Fibroblast of lung (primary cell): ENCODE results near the gene CTNNA2. TPM values are rescaled to one million over a fixed set of nuclear protein-coding genes. Genes with fewer than 3 reads are reported as not detected.
A peak's percentile ranks its signal among the peaks of the same experiment; 100 is the strongest.

Experiments
- DNase-seq, 2 donors: peaks; one replicate each; pipeline versions ENCODE4 v3.0.0 to v3.0.0-alpha.2; 2010; ENCODE audit warnings: low read depth in 2 of 2
- H2AFZ ChIP-seq: 2 replicates; pipeline ENCODE4 v1.5.1; 2012; ENCODE audit warnings: low read length, control low read depth, inconsistent platforms
- H3K27ac ChIP-seq: 2 replicates; pipeline ENCODE4 v1.5.1; 2011; ENCODE audit warnings: low read length, control low read depth; ENCODE audit not compliant: insufficient read depth
- H3K27me3 ChIP-seq: 2 replicates; pipeline ENCODE4 v1.5.1; 2011; ENCODE audit warnings: mild to moderate bottlenecking, low read length; ENCODE audit not compliant: control insufficient read depth, insufficient read depth
- H3K36me3 ChIP-seq: 2 replicates; pipeline ENCODE4 v1.5.1; 2011; ENCODE audit warnings: low read length; ENCODE audit not compliant: control insufficient read depth, insufficient read depth
- H3K4me1 ChIP-seq: 2 replicates; pipeline ENCODE4 v1.5.1; 2011; ENCODE audit warnings: low read length; ENCODE audit not compliant: control insufficient read depth, insufficient read depth; ENCODE audit errors: extremely low read depth
- H3K4me2 ChIP-seq: 2 replicates; pipeline ENCODE4 v1.5.1; 2011; ENCODE audit warnings: low read length, control low read depth; ENCODE audit not compliant: insufficient read depth; ENCODE audit errors: extremely low read depth
- H3K4me3 ChIP-seq, 4 experiments: fragments of 200-600 bp in 1 of 4; sonication (generic) in 1 of 4; replicated peaks in 1 of 4; 2 replicates each; pipeline ENCODE4 v1.5.1; 2011 to 2016; ENCODE audit warnings: low read length in 4 of 4, low read depth in 3 of 4, mild to moderate bottlenecking in 3 of 4, control low read depth in 2 of 4, inconsistent platforms in 1 of 4, mixed read lengths in 1 of 4; ENCODE audit not compliant: insufficient read depth in 1 of 4; ENCODE audit errors: control extremely low read depth in 1 of 4
- H3K79me2 ChIP-seq: 2 replicates; pipeline ENCODE4 v1.5.1; 2012; ENCODE audit warnings: mild to moderate bottlenecking, low read length, inconsistent platforms; ENCODE audit not compliant: control insufficient read depth, insufficient read depth
- H3K9ac ChIP-seq: 2 replicates; pipeline ENCODE4 v1.5.1; 2011; ENCODE audit warnings: mild to moderate bottlenecking, low read length, control low read depth; ENCODE audit not compliant: insufficient read depth
- H3K9me3 ChIP-seq: 2 replicates; pipeline ENCODE4 v1.5.1; 2012; ENCODE audit warnings: low read depth, low read length; ENCODE audit not compliant: control insufficient read depth, insufficient read depth
- H4K20me1 ChIP-seq: 2 replicates; pipeline ENCODE4 v1.5.1; 2011; ENCODE audit warnings: low read length; ENCODE audit not compliant: control insufficient read depth, insufficient read depth; ENCODE audit errors: extremely low read depth
- CTCF ChIP-seq, 2 donors: IDR thresholded peaks in 1 of 2; conservative IDR thresholded peaks in 1 of 2; 1 replicate in 1 of 2; 2 replicates in 1 of 2; pipeline ENCODE4 v1.5.1; 2011 to 2012; ENCODE audit warnings: low read length in 2 of 2, control low read depth in 1 of 2, inconsistent platforms in 1 of 2, low read depth in 1 of 2, mild to moderate bottlenecking in 1 of 2
- EZH2 ChIP-seq: IDR thresholded peaks from 2 replicates; pipeline ENCODE4 v1.5.1; 2012; ENCODE audit warnings: low read length, control low read depth, mild to moderate bottlenecking; ENCODE audit errors: missing control alignments
- polyA plus RNA-seq, 2 donors: library from polyadenylated mRNA; depleted of rRNA in 1 of 2; stranded (reverse) in 1 of 2; unstranded in 1 of 2; fragments of >200 nt; gene quantifications; 2 replicates each; pipeline ENCODE4 v1.2.1, GENCODE V29; 2011 to 2012; ENCODE audit warnings: missing spikeins in 1 of 2
- total RNA-seq: library from RNA; depleted of rRNA; stranded (reverse); fragments of >200 nt; gene quantifications from 2 replicates; pipeline ENCODE4 v1.2.1, GENCODE V29; 2014

The CTNNA2 gene
- total and polyA plus RNA-seq, 2 donors (not counting 1 experiment from before 2014, with no cell fraction given): not detected

- Histone ChIP-seq H3K79me2 (no peaks in the 10 kb centered on the region), H3K4me2 (no peak overlapping the region), H3K27me3 (no peaks in the 10 kb centered on the region), H3K9me3 (no peaks in the 10 kb centered on the region), H2AFZ (no peak overlapping the region), H4K20me1 (no peaks in the 10 kb centered on the region), H3K27ac (no peak overlapping the region), H3K4me1 (no peaks in the 10 kb centered on the region), H3K36me3 (no peaks in the 10 kb centered on the region), H3K4me3 (no peak overlapping the region), H3K9ac (no peak overlapping the region)
- DNase-seq: peak in 1 of 2 donors; percentile 11
- TF ChIP-seq CTCF (conservative IDR thresholded peaks at IDR 0.05 in 1 of 2, IDR thresholded peaks at IDR 0.05 in 1 of 2; ENCODE audit: low read depth in 1 of 2, low read length in 2 of 2): no peak
- no peak for TF ChIP-seq EZH2
These were observed 319.1 kb downstream of the CTNNA2 start for GRCh38 chr2:79831961-79832360.

- Histone ChIP-seq H3K4me2 (no peak overlapping the region), H3K79me2 (no peaks in the 10 kb centered on the region), H3K4me3 (no peak overlapping the region), H2AFZ (no peak overlapping the region), H3K27me3 (no peaks in the 10 kb centered on the region), H3K4me1 (no peaks in the 10 kb centered on the region), H3K9ac (no peak overlapping the region), H3K9me3 (no peaks in the 10 kb centered on the region), H3K27ac (no peak overlapping the region), H3K36me3 (no peaks in the 10 kb centered on the region), H4K20me1 (no peaks in the 10 kb centered on the region)
- TF ChIP-seq EZH2 (no peak), CTCF (conservative IDR thresholded peaks at IDR 0.05 in 1 of 2, IDR thresholded peaks at IDR 0.05 in 1 of 2; ENCODE audit: low read depth in 1 of 2, low read length in 2 of 2) (no peak)
- DNase-seq: peak in 1 of 2 donors; percentile 53
These were observed 319.8 kb downstream of the CTNNA2 start for GRCh38 chr2:79832511-79833234.

- H4K20me1 ChIP-seq: no peaks in the 10 kb centered on the region
- no peaks in the 10 kb centered on the region for H3K9me3 ChIP-seq
- TF ChIP-seq CTCF (conservative IDR thresholded peaks at IDR 0.05 in 1 of 2, IDR thresholded peaks at IDR 0.05 in 1 of 2; ENCODE audit: low read depth in 1 of 2, low read length in 2 of 2) (no peak), EZH2 (no peak)
- no peak for DNase-seq
- H3K9ac ChIP-seq: no peak overlapping the region
- H3K27ac ChIP-seq: no peak overlapping the region
- no peak overlapping the region for H3K4me2 ChIP-seq
- no peaks in the 10 kb centered on the region for H3K27me3 ChIP-seq
- H2AFZ ChIP-seq: no peak overlapping the region
- no peaks in the 10 kb centered on the region for H3K36me3 ChIP-seq
- no peaks in the 10 kb centered on the region for H3K79me2 ChIP-seq
- no peak overlapping the region for H3K4me3 ChIP-seq
- no peaks in the 10 kb centered on the region for H3K4me1 ChIP-seq
These were observed 320.5 kb downstream of the CTNNA2 start for GRCh38 chr2:79833235-79833878.
